IMR-90 (cell line): Measurements from ENCODE around the gene CPEB3. TPM values are rescaled to one million over a fixed set of nuclear protein-coding genes. Genes with fewer than 3 reads are reported as not detected.
A peak's percentile ranks its signal among the peaks of the same experiment; 100 is the strongest.

Source experiments
- ATAC-seq: fragments of 200-7000 bp; cut with Tn5 transposase; 2 replicates; pipeline ENCODE4 v1.9.1; 2020; ENCODE audit warnings: low read depth, mild to moderate bottlenecking, moderate library complexity
- BruUV-seq: library from RNA; stranded (reverse); fragments of 400-500 nt; replicated peaks from 2 replicates; lab custom pipeline; 2021; lab: Mats Ljungman, UMichigan
- CTCF ChIA-PET: fragments of 300-600 bp; formaldehyde crosslinking; extraction: SDS; loops from one replicate; lab custom pipeline; 2021; ENCODE audit warnings: antibody characterized with exemption; lab: Yijun Ruan, JAX
- POLR2A ChIA-PET: fragments of 300-600 bp; sonication (Branson Sonifier 250); formaldehyde crosslinking; loops from one replicate; lab custom pipeline; 2022; ENCODE audit warnings: antibody characterized with exemption; ENCODE audit not compliant: unreplicated experiment; lab: Charles Lee
- DNase-seq: peaks from one replicate; pipeline ENCODE4 v3.0.0; 2013
- H2AFZ ChIP-seq: replicated peaks from 2 replicates; pipeline ENCODE3; 2013; ENCODE audit warnings: low read length, mild to moderate bottlenecking; ENCODE audit not compliant: poor library complexity
- H2AK5ac ChIP-seq: 2 replicates; pipeline ENCODE4 v1.6.1; 2013; ENCODE audit warnings: low read depth, low read length, inconsistent platforms
- H2AK9ac ChIP-seq: replicated peaks from 2 replicates; pipeline ENCODE3; 2013; ENCODE audit warnings: mild to moderate bottlenecking, low read depth, low read length, moderate library complexity; ENCODE audit not compliant: poor library complexity
- H2BK120ac ChIP-seq: 2 replicates; pipeline ENCODE4 v1.6.1; 2013; ENCODE audit warnings: low read depth, low read length, inconsistent platforms
- H2BK15ac ChIP-seq: 3 replicates; pipeline ENCODE4 v1.6.1; 2013; ENCODE audit warnings: low read depth, low read length, inconsistent platforms
- H2BK20ac ChIP-seq: 2 replicates; pipeline ENCODE4 v1.6.1; 2013; ENCODE audit warnings: low read depth, mild to moderate bottlenecking, inconsistent platforms, low read length, moderate library complexity
- H2BK5ac ChIP-seq: 2 replicates; pipeline ENCODE4 v1.6.1; 2013; ENCODE audit warnings: mild to moderate bottlenecking, low read depth, low read length, inconsistent platforms; ENCODE audit not compliant: poor library complexity, severe bottlenecking
- H3K14ac ChIP-seq: replicated peaks from 2 replicates; pipeline ENCODE4 v1.6.1; 2013; ENCODE audit warnings: low read depth, low read length, inconsistent platforms
- H3K18ac ChIP-seq: 2 replicates; pipeline ENCODE4 v1.6.1; 2013; ENCODE audit warnings: low read depth, low read length, control low read depth
- H3K23ac ChIP-seq: 2 replicates; pipeline ENCODE4 v1.6.1; 2013; ENCODE audit warnings: low read depth, low read length, inconsistent platforms
- H3K27ac ChIP-seq: 2 replicates; pipeline ENCODE4 v1.5.1; 2013; ENCODE audit warnings: mild to moderate bottlenecking, control low read depth, low read length; ENCODE audit not compliant: insufficient read depth
- H3K27me3 ChIP-seq: 2 replicates; pipeline ENCODE4 v1.6.1; 2013; ENCODE audit warnings: low read length; ENCODE audit not compliant: control insufficient read depth, insufficient read depth
- H3K36me3 ChIP-seq: 2 replicates; pipeline ENCODE4 v1.6.1; 2013; ENCODE audit warnings: low read length, mixed read lengths; ENCODE audit not compliant: control insufficient read depth, insufficient read depth
- H3K4ac ChIP-seq: 2 replicates; pipeline ENCODE4 v1.6.1; 2013; ENCODE audit warnings: low read depth, low read length, inconsistent platforms
- H3K4me1 ChIP-seq: 2 replicates; pipeline ENCODE4 v1.6.1; 2013; ENCODE audit warnings: low read length, mixed read lengths; ENCODE audit not compliant: control insufficient read depth, insufficient read depth
- H3K4me2 ChIP-seq: 2 replicates; pipeline ENCODE4 v1.6.1; 2013; ENCODE audit warnings: low read depth, mild to moderate bottlenecking, control low read depth, low read length, moderate library complexity
- H3K4me3 ChIP-seq: 2 replicates; pipeline ENCODE4 v1.5.1; 2013; ENCODE audit warnings: low read depth, mild to moderate bottlenecking, control low read depth, low read length, moderate library complexity; ENCODE audit not compliant: insufficient read depth
- H3K56ac ChIP-seq: 2 replicates; pipeline ENCODE4 v1.6.1; 2013; ENCODE audit warnings: low read length, inconsistent platforms; ENCODE audit not compliant: insufficient read depth; ENCODE audit errors: extremely low read depth
- H3K79me1 ChIP-seq, 2 experiments: 2 replicates each; pipeline ENCODE4 v1.6.1; 2013; ENCODE audit warnings: low read length in 2 of 2, inconsistent platforms in 1 of 2, low read depth in 1 of 2
- H3K9ac ChIP-seq: 2 replicates; pipeline ENCODE4 v1.6.1; 2013; ENCODE audit warnings: low read depth, low read length, control low read depth
- H3K9me1 ChIP-seq: 2 replicates; pipeline ENCODE4 v1.6.1; 2013; ENCODE audit warnings: low read length, inconsistent platforms; ENCODE audit not compliant: insufficient read depth
- H3K9me3 ChIP-seq: 2 replicates; pipeline ENCODE4 v1.6.1; 2013; ENCODE audit warnings: low read length; ENCODE audit not compliant: control insufficient read depth, insufficient read depth
- H4K20me1 ChIP-seq: 2 replicates; pipeline ENCODE4 v1.6.1; 2013; ENCODE audit warnings: low read length, inconsistent platforms; ENCODE audit not compliant: insufficient read depth
- H4K5ac ChIP-seq: 2 replicates; pipeline ENCODE4 v1.6.1; 2013; ENCODE audit warnings: mild to moderate bottlenecking, low read depth, low read length, control low read depth
- H4K8ac ChIP-seq, 2 experiments: 2 replicates each; pipeline ENCODE4 v1.6.1; 2013; ENCODE audit warnings: low read depth in 2 of 2, low read length in 2 of 2, control low read depth in 1 of 2, inconsistent platforms in 1 of 2
- H4K91ac ChIP-seq: 2 replicates; pipeline ENCODE4 v1.6.1; 2013; ENCODE audit warnings: low read depth, low read length, inconsistent platforms; ENCODE audit not compliant: insufficient read depth
- BHLHE40 ChIP-seq: fragments of 150-350 bp; IDR thresholded peaks from 2 replicates; pipeline ENCODE4 v1.6.1; 2016; ENCODE audit warnings: mild to moderate bottlenecking, low read depth, low read length
- CEBPB ChIP-seq: IDR thresholded peaks from 2 replicates; pipeline ENCODE4 v1.6.1; 2012; ENCODE audit warnings: low read depth, low read length, improper control_type of control experiment
- CHD1 ChIP-seq: IDR thresholded peaks from 2 replicates; pipeline ENCODE4 v1.6.1; 2012; ENCODE audit warnings: low read depth, low read length, improper control_type of control experiment
- FOS ChIP-seq: fragments of 150-350 bp; IDR thresholded peaks from 2 replicates; pipeline ENCODE4 v1.6.1; 2016; ENCODE audit warnings: low read depth, low read length
- MAFK ChIP-seq: IDR thresholded peaks from 2 replicates; pipeline ENCODE4 v1.6.1; 2012; ENCODE audit warnings: low read depth, low read length, improper control_type of control experiment
- MAZ ChIP-seq: IDR thresholded peaks from 2 replicates; pipeline ENCODE4 v1.6.1; 2012; ENCODE audit warnings: low read depth, mild to moderate bottlenecking, low read length, improper control_type of control experiment, moderate library complexity, borderline replicate concordance
- MXI1 ChIP-seq: IDR thresholded peaks from 2 replicates; pipeline ENCODE4 v1.6.1; 2012; ENCODE audit warnings: low read depth, mild to moderate bottlenecking, low read length, moderate library complexity, borderline replicate concordance
- NFE2L2 ChIP-seq: fragments of 150-350 bp; IDR thresholded peaks from 2 replicates; pipeline ENCODE4 v1.6.1; 2016; ENCODE audit warnings: low read depth, mild to moderate bottlenecking, low read length
- POLR2A ChIP-seq: IDR thresholded peaks from 2 replicates; pipeline ENCODE4 v1.6.1; 2012; ENCODE audit warnings: mild to moderate bottlenecking, low read depth, low read length
- RAD21 ChIP-seq: IDR thresholded peaks from 2 replicates; pipeline ENCODE4 v1.6.1; 2012; ENCODE audit warnings: low read length, improper control_type of control experiment
- RCOR1 ChIP-seq: IDR thresholded peaks from 2 replicates; pipeline ENCODE4 v1.6.1; 2012; ENCODE audit warnings: mild to moderate bottlenecking, low read length, improper control_type of control experiment; ENCODE audit not compliant: insufficient replicate concordance
- RFX5 ChIP-seq: IDR thresholded peaks from 2 replicates; pipeline ENCODE4 v1.8.0; 2012; ENCODE audit warnings: low read depth, mild to moderate bottlenecking, low read length, moderate library complexity
- SMC3 ChIP-seq: fragments of 150-350 bp; IDR thresholded peaks from 2 replicates; pipeline ENCODE4 v1.6.1; 2016; ENCODE audit warnings: low read depth, mild to moderate bottlenecking, antibody characterized with exemption, low read length, moderate library complexity
- WGBS, 2 experiments: methylation state at CpG; one replicate each; pipeline versions ENCODE4 v1.1.5 to v1.1.7; 2013; ENCODE audit warnings: missing lambda C conversion rate in 2 of 2; ENCODE audit not compliant: insufficient read length in 1 of 2; ENCODE audit errors: extremely low coverage in 2 of 2; 5-methylcytosine and 5-hydroxymethylcytosine counted together
- dilution Hi-C: fragments of 300-500 bp; cut with HindIII; formaldehyde crosslinking; loops from one replicate; pipeline ENCODE4 v1.14.3; 2018; ENCODE audit warnings: low sequenced_read_pairs; ENCODE audit not compliant: unreplicated experiment
- in situ Hi-C: fragments of 300-500 bp; cut with MboI; formaldehyde crosslinking; loops from 3 replicates; pipeline ENCODE4 v1.14.3; 2019; ENCODE audit warnings: low sequenced_read_pairs, inconsistent platforms, mixed read lengths
- intact Hi-C: fragments of 100-400 bp; cut with micrococcal nuclease; formaldehyde crosslinking; loops from 2 replicates; pipeline ENCODE4 v1.10.0; 2022
- polyA plus RNA-seq, 3 experiments: library from polyadenylated mRNA; depleted of rRNA; stranded (reverse); fragments of >200 nt; gene quantifications; 2 replicates each; pipeline ENCODE4 v1.2.3, GENCODE V29; 2012; ENCODE audit warnings: low replicate concordance in 1 of 3
- total RNA-seq: library from RNA; depleted of rRNA; stranded (reverse); fragments of >200 nt; gene quantifications from 2 replicates; pipeline ENCODE4 v1.2.3, GENCODE V29; 2012
- TF ChIP-seq, protein P1 (sequence below): fragments of 150-350 bp; IDR thresholded peaks from 2 replicates; pipeline ENCODE4 v1.6.1; 2016; ENCODE audit warnings: low read depth, mild to moderate bottlenecking, low read length, moderate library complexity, borderline replicate concordance
- TF ChIP-seq, protein P2 (sequence below): fragments of 150-350 bp; IDR thresholded peaks from 2 replicates; pipeline ENCODE4 v1.6.1; 2017; ENCODE audit warnings: mild to moderate bottlenecking, antibody characterized with exemption, low read length, low read depth
- TF ChIP-seq, protein P3 (sequence below): conservative IDR thresholded peaks from 2 replicates; pipeline ENCODE4 v1.5.1; 2012; ENCODE audit warnings: mild to moderate bottlenecking, low read depth, low read length, improper control_type of control experiment

The CPEB3 gene
- total and polyA plus RNA-seq, 2 of the 4 experiments (the other 2 are of a cell fraction) = 0.18 to 0.36 TPM

DNA sequence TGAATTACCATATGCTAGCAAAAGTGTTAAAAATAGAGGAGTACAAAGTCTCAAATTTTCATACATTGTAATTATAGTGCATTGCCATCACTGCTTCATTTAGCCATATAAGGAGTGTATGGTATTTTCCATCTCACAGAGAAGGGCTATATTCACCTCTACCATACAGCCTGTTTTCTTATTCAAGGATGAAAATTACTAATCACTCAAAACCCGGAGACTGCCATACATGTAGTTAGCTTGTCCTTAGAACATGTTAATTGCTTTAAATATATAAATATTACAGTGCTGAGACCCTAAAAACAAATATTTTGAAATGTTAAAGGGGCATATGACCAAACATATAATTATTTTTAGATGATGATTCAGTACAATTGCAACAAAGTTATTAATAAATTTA, 49.4 kb downstream of the CPEB3 start:
- no peak overlapping the region for H2AK9ac ChIP-seq
- H3K4me1 ChIP-seq = peaks cover 2% of the 10 kb centered on the region; the same call in 1 of the 2 replicates
- no peak overlapping the region for H3K14ac ChIP-seq
- peak overlapping the region; percentile 88 for H3K4me2 ChIP-seq
- DNase-seq (no peak), ATAC-seq (no peak)
- no peak overlapping the region for H4K91ac ChIP-seq
- H3K9ac ChIP-seq = no peak overlapping the region
- H4K20me1 ChIP-seq = no peaks in the 10 kb centered on the region
- no peaks in the 10 kb centered on the region for H3K9me3 ChIP-seq
- H3K36me3 ChIP-seq = no peaks in the 10 kb centered on the region
- CTCF ChIA-PET = no interaction called here
- no peak overlapping the region for H4K5ac ChIP-seq
- intact Hi-C loops = loop anchor here (5.0 kb wide), 1 partner anchor 154 kb away; no protein-coding TSS in a partner anchor
- dilution Hi-C loops = no loop called here
- no peak overlapping the region for H2BK120ac ChIP-seq
- no peak overlapping the region for H2AK5ac ChIP-seq
- no peaks in the 10 kb centered on the region for H3K27me3 ChIP-seq
- H2AFZ ChIP-seq = no peak overlapping the region
- H2BK5ac ChIP-seq = no peak overlapping the region
- no peak overlapping the region for H3K56ac ChIP-seq
- BruUV-seq = no TSS peak
- no peaks in the 10 kb centered on the region for H3K9me1 ChIP-seq
- TF ChIP-seq RCOR1 = no peak
- TF ChIP-seq RAD21 = no peak
- no peak for TF ChIP-seq CHD1
- TF ChIP-seq, protein P1, sequence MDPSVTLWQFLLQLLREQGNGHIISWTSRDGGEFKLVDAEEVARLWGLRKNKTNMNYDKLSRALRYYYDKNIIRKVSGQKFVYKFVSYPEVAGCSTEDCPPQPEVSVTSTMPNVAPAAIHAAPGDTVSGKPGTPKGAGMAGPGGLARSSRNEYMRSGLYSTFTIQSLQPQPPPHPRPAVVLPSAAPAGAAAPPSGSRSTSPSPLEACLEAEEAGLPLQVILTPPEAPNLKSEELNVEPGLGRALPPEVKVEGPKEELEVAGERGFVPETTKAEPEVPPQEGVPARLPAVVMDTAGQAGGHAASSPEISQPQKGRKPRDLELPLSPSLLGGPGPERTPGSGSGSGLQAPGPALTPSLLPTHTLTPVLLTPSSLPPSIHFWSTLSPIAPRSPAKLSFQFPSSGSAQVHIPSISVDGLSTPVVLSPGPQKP = no peak
- no peak for TF ChIP-seq MXI1
- no peak for TF ChIP-seq MAZ
- TF ChIP-seq, protein P2, sequence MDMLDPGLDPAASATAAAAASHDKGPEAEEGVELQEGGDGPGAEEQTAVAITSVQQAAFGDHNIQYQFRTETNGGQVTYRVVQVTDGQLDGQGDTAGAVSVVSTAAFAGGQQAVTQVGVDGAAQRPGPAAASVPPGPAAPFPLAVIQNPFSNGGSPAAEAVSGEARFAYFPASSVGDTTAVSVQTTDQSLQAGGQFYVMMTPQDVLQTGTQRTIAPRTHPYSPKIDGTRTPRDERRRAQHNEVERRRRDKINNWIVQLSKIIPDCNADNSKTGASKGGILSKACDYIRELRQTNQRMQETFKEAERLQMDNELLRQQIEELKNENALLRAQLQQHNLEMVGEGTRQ = no peak
- no peak for TF ChIP-seq SMC3
- no peak for TF ChIP-seq BHLHE40
- no peak for TF ChIP-seq RFX5
- no peak for TF ChIP-seq POLR2A
- TF ChIP-seq MAFK = no peak
- no peak for TF ChIP-seq NFE2L2
- no peak for TF ChIP-seq FOS
- TF ChIP-seq, protein P3, sequence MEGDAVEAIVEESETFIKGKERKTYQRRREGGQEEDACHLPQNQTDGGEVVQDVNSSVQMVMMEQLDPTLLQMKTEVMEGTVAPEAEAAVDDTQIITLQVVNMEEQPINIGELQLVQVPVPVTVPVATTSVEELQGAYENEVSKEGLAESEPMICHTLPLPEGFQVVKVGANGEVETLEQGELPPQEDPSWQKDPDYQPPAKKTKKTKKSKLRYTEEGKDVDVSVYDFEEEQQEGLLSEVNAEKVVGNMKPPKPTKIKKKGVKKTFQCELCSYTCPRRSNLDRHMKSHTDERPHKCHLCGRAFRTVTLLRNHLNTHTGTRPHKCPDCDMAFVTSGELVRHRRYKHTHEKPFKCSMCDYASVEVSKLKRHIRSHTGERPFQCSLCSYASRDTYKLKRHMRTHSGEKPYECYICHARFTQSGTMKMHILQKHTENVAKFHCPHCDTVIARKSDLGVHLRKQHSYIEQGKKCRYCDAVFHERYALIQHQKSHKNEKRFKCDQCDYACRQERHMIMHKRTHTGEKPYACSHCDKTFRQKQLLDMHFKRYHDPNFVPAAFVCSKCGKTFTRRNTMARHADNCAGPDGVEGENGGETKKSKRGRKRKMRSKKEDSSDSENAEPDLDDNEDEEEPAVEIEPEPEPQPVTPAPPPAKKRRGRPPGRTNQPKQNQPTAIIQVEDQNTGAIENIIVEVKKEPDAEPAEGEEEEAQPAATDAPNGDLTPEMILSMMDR = no peak
- no peak for TF ChIP-seq CEBPB
- no peaks in the 10 kb centered on the region for H3K79me1 ChIP-seq
- H3K23ac ChIP-seq = no peak overlapping the region
- H4K8ac ChIP-seq = no peak overlapping the region
- no CpG with 5 or more reads among the region's 1 CpG for whole genome bisulfite sequencing, 2 experiments
- in situ Hi-C loops = no loop called here
- H2BK15ac ChIP-seq = no peak overlapping the region
- POLR2A ChIA-PET = no interaction called here
- no peak overlapping the region for H3K4me3 ChIP-seq
- H3K27ac ChIP-seq = no peak overlapping the region
- H2BK20ac ChIP-seq = no peak overlapping the region
- H3K4ac ChIP-seq = no peak overlapping the region
- no peak overlapping the region for H3K18ac ChIP-seq
